ENCODE results near the gene EHMT2.
A peak's percentile ranks its signal among the peaks of the same experiment; 100 is the strongest.

The EHMT2 gene

DNA sequence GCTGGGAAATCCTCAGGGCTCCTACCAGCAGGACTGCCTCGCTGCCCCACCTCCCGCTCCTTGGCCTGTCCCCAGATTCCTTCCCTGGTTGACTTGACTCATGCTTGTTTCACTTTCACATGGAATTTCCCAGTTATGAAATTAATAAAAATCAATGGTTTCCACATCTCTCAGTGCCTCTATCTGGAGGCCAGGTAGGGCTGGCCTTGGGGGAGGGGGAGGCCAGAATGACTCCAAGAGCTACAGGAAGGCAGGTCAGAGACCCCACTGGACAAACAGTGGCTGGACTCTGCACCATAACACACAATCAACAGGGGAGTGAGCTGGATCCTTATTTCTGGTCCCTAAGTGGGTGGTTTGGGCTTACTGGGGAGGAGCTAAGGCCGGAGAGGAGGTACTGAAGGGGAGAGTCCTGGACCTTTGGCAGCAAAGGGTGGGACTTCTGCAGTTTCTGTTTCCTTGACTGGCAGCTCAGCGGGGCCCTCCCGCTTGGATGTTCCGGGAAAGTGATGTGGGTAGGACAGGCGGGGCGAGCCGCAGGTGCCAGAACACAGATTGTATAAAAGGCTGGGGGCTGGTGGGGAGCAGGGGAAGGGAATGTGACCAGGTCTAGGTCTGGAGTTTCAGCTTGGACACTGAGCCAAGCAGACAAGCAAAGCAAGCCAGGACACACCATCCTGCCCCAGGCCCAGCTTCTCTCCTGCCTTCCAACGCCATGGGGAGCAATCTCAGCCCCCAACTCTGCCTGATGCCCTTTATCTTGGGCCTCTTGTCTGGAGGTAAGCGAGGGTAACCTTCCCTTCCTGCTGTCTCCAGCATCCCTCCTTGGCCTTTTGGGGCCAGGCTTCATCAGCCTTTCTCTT lies 48.2 kb upstream of the EHMT2 start, which contains the start of gene CFB:
TSS of gene CFB (plus strand) at position 589 of the 863 bp plus-strand sequence. CDS start at position 716, 127 bp downstream.
- TF ChIP-seq SP2 (tag by site-specific recombination; IDR thresholded peaks at IDR 0.05) (peak; percentile 30), ZNF248 (tag by site-specific recombination; IDR thresholded peaks at IDR 0.05) (no peak), ZNF600 (tag by site-specific recombination; IDR thresholded peaks at IDR 0.05) (peak; percentile 63)
- Histone ChIP-seq H3K27ac (ENCODE audit: extremely low read depth, low read depth, low read length) (no peak within 1 kb of the TSS), H3K36me3 (ENCODE audit: control insufficient read depth in 2 of 2, insufficient read depth in 1 of 2, low read length in 2 of 2) (peaks cover 0 to 3% of the 10 kb centered on the region in 2 experiments; a peak in 1 of 3 replicates), H3K4me3 (ENCODE audit: low read depth, low read length) (no peak within 1 kb of the TSS), H3K4me1 (ENCODE audit: control insufficient read depth, insufficient read depth, low read length) (peaks cover 1% of the 10 kb centered on the region; the same call in 1 of the 2 replicates), H3K9me3 (ENCODE audit: control insufficient read depth, insufficient read depth, low read depth, low read length) (no peaks in the 10 kb centered on the region)
- ChIA-PET CTCF (interaction anchor here (1.1 kb wide), 1 partner anchor 16 kb away, joined by 4 read pairs; no protein-coding TSS in a partner anchor), POLR2A (interaction anchor here (0.6 to 1.7 kb wide), 5 partner anchors 39 to 418 kb away, joined by 3 to 9 read pairs (median 4); partner anchors contain the start of gene HSPA1B)

- no peaks in the 10 kb centered on the region for H3K36me3 ChIP-seq (ENCODE audit: control insufficient read depth in 2 of 2, insufficient read depth in 1 of 2, low read length in 2 of 2)
- TF ChIP-seq ZFP41 (tag by site-specific recombination; IDR thresholded peaks at IDR 0.05; ENCODE audit: borderline replicate concordance) (no peak), KLF9 (tag by site-specific recombination; IDR thresholded peaks at IDR 0.05; ENCODE audit: low read depth) (no peak), ZNF837 (tag by site-specific recombination; IDR thresholded peaks at IDR 0.05) (no peak), ZNF133 (tag by site-specific recombination; IDR thresholded peaks at IDR 0.05) (no peak), ZNF558 (tag by site-specific recombination; IDR thresholded peaks at IDR 0.05) (no peak), MEIS1 (CRISPR knock-in tag; IDR thresholded peaks at IDR 0.05; ENCODE audit: borderline replicate concordance) (no peak), PRDM10 (tag by site-specific recombination; IDR thresholded peaks at IDR 0.05) (no peak), KLF8 (tag by site-specific recombination; IDR thresholded peaks at IDR 0.05) (no peak), ZNF280D (tag by site-specific recombination; IDR thresholded peaks at IDR 0.05) (no peak), ZNF335 (tag by site-specific recombination; conservative IDR thresholded peaks at IDR 0.05) (no peak), PRDM1 (tag by site-specific recombination; IDR thresholded peaks at IDR 0.05) (no peak)
- TF ChIP-seq, protein P1, sequence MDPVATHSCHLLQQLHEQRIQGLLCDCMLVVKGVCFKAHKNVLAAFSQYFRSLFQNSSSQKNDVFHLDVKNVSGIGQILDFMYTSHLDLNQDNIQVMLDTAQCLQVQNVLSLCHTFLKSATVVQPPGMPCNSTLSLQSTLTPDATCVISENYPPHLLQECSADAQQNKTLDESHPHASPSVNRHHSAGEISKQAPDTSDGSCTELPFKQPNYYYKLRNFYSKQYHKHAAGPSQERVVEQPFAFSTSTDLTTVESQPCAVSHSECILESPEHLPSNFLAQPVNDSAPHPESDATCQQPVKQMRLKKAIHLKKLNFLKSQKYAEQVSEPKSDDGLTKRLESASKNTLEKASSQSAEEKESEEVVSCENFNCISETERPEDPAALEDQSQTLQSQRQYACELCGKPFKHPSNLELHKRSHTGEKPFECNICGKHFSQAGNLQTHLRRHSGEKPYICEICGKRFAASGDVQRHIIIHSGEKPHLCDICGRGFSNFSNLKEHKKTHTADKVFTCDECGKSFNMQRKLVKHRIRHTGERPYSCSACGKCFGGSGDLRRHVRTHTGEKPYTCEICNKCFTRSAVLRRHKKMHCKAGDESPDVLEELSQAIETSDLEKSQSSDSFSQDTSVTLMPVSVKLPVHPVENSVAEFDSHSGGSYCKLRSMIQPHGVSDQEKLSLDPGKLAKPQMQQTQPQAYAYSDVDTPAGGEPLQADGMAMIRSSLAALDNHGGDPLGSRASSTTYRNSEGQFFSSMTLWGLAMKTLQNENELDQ (tag by site-specific recombination; IDR thresholded peaks at IDR 0.05; ENCODE audit: low read depth), result no peak
- ChIA-PET POLR2A (interaction anchor here (0.6 to 1.7 kb wide), 3 partner anchors 38 to 118 kb away, joined by 3 to 6 read pairs (median 4); partner anchors contain the start of gene HSPA1B), CTCF (interaction anchor here (1.1 kb wide), 1 partner anchor 15 kb away, joined by 4 read pairs; no protein-coding TSS in a partner anchor)
- H3K4me1 ChIP-seq (ENCODE audit: control insufficient read depth, insufficient read depth, low read length), result peaks cover 5% of the 10 kb centered on the region; the same call in 1 of the 2 replicates
- no peaks in the 10 kb centered on the region for H3K9me3 ChIP-seq (ENCODE audit: control insufficient read depth, insufficient read depth, low read depth, low read length)
- H3K4me3 ChIP-seq (ENCODE audit: low read depth, low read length), result no peak overlapping the region
- H3K27ac ChIP-seq (ENCODE audit: extremely low read depth, low read depth, low read length), result no peak overlapping the region
Observed at GRCh38 chr6:31945154-31945506, 47.6 kb upstream of the EHMT2 start.
